Prostate gland (tissue), 2 donors: ENCODE measurements around the gene WASF1.

ENCODE experiments used
- POLR2A ChIP-seq: fragments of 450-650 bp; IDR thresholded peaks from one replicate; pipeline ENCODE4 v1.6.1; 2016; ENCODE audit warnings: antibody characterized with exemption, mild to moderate bottlenecking
- POLR2AphosphoS5 ChIP-seq: sonication (generic); formaldehyde crosslinking; IDR thresholded peaks from one replicate; pipeline ENCODE4 v1.6.1; 2017; ENCODE audit warnings: antibody characterized with exemption
- TF ChIP-seq, protein P1 (sequence below), 4 experiments: fragments of 200-600 bp in 2 of 4; fragments of 450-650 bp in 2 of 4; sonication (generic) in 2 of 4; IDR thresholded peaks; 1 replicate in 3 of 4; 2 replicates in 1 of 4; pipeline ENCODE4 v1.5.1; 2016 to 2019; ENCODE audit warnings: antibody characterized with exemption in 4 of 4, mild to moderate bottlenecking in 2 of 4, moderate library complexity in 2 of 4

DNA sequence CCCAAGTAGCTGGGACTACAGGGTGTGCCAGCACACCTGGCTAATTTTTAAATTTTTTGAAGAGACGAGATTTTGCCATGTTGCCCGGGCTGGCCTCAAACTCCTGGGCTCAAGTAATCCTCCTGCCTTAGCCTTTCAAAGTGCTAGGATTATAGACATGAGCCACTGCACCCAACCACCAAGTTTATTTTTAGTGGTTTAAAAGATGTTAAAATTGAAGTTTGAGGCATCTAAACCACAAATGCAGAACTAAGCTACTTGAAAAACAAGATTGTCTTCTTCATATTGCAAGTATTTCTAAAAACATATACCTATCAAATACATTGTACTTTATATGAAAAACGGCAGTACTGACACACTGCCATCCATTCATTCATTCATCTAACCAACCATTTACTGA is 31.6 kb downstream of the WASF1 start:
- TF ChIP-seq, protein P1, sequence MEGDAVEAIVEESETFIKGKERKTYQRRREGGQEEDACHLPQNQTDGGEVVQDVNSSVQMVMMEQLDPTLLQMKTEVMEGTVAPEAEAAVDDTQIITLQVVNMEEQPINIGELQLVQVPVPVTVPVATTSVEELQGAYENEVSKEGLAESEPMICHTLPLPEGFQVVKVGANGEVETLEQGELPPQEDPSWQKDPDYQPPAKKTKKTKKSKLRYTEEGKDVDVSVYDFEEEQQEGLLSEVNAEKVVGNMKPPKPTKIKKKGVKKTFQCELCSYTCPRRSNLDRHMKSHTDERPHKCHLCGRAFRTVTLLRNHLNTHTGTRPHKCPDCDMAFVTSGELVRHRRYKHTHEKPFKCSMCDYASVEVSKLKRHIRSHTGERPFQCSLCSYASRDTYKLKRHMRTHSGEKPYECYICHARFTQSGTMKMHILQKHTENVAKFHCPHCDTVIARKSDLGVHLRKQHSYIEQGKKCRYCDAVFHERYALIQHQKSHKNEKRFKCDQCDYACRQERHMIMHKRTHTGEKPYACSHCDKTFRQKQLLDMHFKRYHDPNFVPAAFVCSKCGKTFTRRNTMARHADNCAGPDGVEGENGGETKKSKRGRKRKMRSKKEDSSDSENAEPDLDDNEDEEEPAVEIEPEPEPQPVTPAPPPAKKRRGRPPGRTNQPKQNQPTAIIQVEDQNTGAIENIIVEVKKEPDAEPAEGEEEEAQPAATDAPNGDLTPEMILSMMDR (IDR thresholded peaks at IDR 0.05) = no peak
- no peak for TF ChIP-seq POLR2A
- no peak for TF ChIP-seq POLR2AphosphoS5
